ENCODE data around the gene PLSCR3. TPM values are rescaled to one million over a fixed set of nuclear protein-coding genes. Genes with fewer than 3 reads are reported as not detected.

The PLSCR3 gene
- total RNA-seq, 2 experiments from 2014 or later = 149 to 156 TPM

GRCh38 chr17:7348478-7349242 is 45.7 kb downstream of the PLSCR3 start:
- Mint-ChIP-seq H3K27ac (no peak overlapping the region), H3K9me3 (no peaks in the 10 kb centered on the region), H3K36me3 (ENCODE audit: low read depth) (peaks cover 70% of the 10 kb centered on the region), H3K27me3 (no peaks in the 10 kb centered on the region), H3K4me1 (peaks cover 50% of the 10 kb centered on the region), H3K4me3 (no peak overlapping the region)
- ChIA-PET POLR2A (interaction anchor here (1.1 to 5.9 kb wide), 13 partner anchors 10 to 225 kb away, joined by 3 to 86 read pairs (median 4); partner anchors contain the start of genes ACAP1, GPS2 and NEURL4), CTCF (interaction anchor here (1.0 to 3.0 kb wide), 4 partner anchors 12 to 199 kb away, joined by 4 to 20 read pairs (median 9); partner anchors contain the start of genes ACAP1 and NEURL4)
- no peak for DNase-seq

GRCh38 chr17:7347630-7348477 is 46.5 kb downstream of the PLSCR3 start:
- Mint-ChIP-seq H3K4me3 (no peak overlapping the region), H3K4me1 (peaks cover 48% of the 10 kb centered on the region), H3K9me3 (no peaks in the 10 kb centered on the region), H3K27me3 (no peaks in the 10 kb centered on the region), H3K36me3 (ENCODE audit: low read depth) (peaks cover 74% of the 10 kb centered on the region), H3K27ac (no peak overlapping the region)
- ChIA-PET CTCF (interaction anchor here (1.0 to 2.4 kb wide), 3 partner anchors 11 to 200 kb away, joined by 4 to 13 read pairs (median 5); partner anchors contain the start of gene ACAP1), POLR2A (interaction anchor here (0.6 to 5.9 kb wide), 13 partner anchors 9 to 226 kb away, joined by 3 to 86 read pairs (median 4); partner anchors contain the start of genes ACAP1, GPS2 and NEURL4)
- no peak for DNase-seq

- POLR2A ChIA-PET = interaction anchor here (4.3 to 5.9 kb wide), 2 partner anchors 8 to 24 kb away, joined by 16 to 86 read pairs; partner anchors contain the start of gene ACAP1
- Mint-ChIP-seq H3K27me3 (no peaks in the 10 kb centered on the region), H3K4me3 (no peak overlapping the region), H3K9me3 (no peaks in the 10 kb centered on the region), H3K27ac (no peak overlapping the region), H3K36me3 (ENCODE audit: low read depth) (peaks cover 74% of the 10 kb centered on the region), H3K4me1 (peaks cover 43% of the 10 kb centered on the region)
- DNase-seq = no peak
- CTCF ChIA-PET = interaction anchor here (2.1 to 3.1 kb wide), 2 partner anchors 11 to 17 kb away, joined by 4 to 18 read pairs; partner anchors contain the start of gene ACAP1
These were observed 47.3 kb downstream of the PLSCR3 start for GRCh38 chr17:7346761-7347614.

GRCh38 chr17:7343250-7343649 is 51.1 kb downstream of the PLSCR3 start:
- no peaks in the 10 kb centered on the region for H3K9me3 Mint-ChIP-seq
- CTCF ChIA-PET = interaction anchor here (0.6 kb wide), 1 partner anchor 262 kb away, joined by 4 read pairs; no protein-coding TSS in a partner anchor

GRCh38 chr17:7341842-7342241 is 52.5 kb downstream of the PLSCR3 start:
- POLR2A ChIA-PET = interaction anchor here (6.7 kb wide), 1 partner anchor 7 kb away, joined by 86 read pairs; no protein-coding TSS in a partner anchor
- Mint-ChIP-seq H3K9me3 (no peaks in the 10 kb centered on the region), H3K27ac (no peak overlapping the region), H3K36me3 (ENCODE audit: low read depth) (peaks cover 72% of the 10 kb centered on the region), H3K4me1 (peaks cover 36% of the 10 kb centered on the region), H3K4me3 (no peak overlapping the region), H3K27me3 (no peaks in the 10 kb centered on the region)
- CTCF ChIA-PET = interaction anchor here (0.9 kb wide), 1 partner anchor 12 kb away, joined by 3 read pairs; no protein-coding TSS in a partner anchor
- DNase-seq = no peak

More at GRCh38 chr17:7343250-7343649, 51.1 kb downstream of the PLSCR3 start:
- Mint-ChIP-seq H3K36me3 (ENCODE audit: low read depth) (peaks cover 69% of the 10 kb centered on the region), H3K27me3 (no peaks in the 10 kb centered on the region), H3K4me3 (no peak overlapping the region), H3K27ac (no peak overlapping the region), H3K4me1 (peaks cover 34% of the 10 kb centered on the region)
- no peak for DNase-seq
- POLR2A ChIA-PET = interaction anchor here (0.9 to 3.5 kb wide), 3 partner anchors 14 to 140 kb away, joined by 3 to 18 read pairs (median 4); partner anchors contain the start of gene NEURL4

GRCh38 chr17:7340179-7340578 is 54.1 kb downstream of the PLSCR3 start:
- ChIA-PET CTCF (no interaction called here), POLR2A (interaction anchor here (1.6 to 6.7 kb wide), 2 partner anchors 9 to 14 kb away, joined by 4 to 86 read pairs; no protein-coding TSS in a partner anchor)
- no peak for DNase-seq
- no peak overlapping the region for H3K4me3 Mint-ChIP-seq
- H3K36me3 Mint-ChIP-seq (ENCODE audit: low read depth) = peaks cover 61% of the 10 kb centered on the region
- no peaks in the 10 kb centered on the region for H3K27me3 Mint-ChIP-seq
- peaks cover 47% of the 10 kb centered on the region for H3K4me1 Mint-ChIP-seq
- H3K27ac Mint-ChIP-seq = no peak overlapping the region
- no peaks in the 10 kb centered on the region for H3K9me3 Mint-ChIP-seq

Other genes starting within 250 kb of the PLSCR3 start
- under 1 TPM; 0.60 to 0.73 TPM for gene ASGR1, start 215.2 kb downstream of the PLSCR3 start, total RNA-seq
- gene DLG4, start 174.7 kb downstream of the PLSCR3 start, total RNA-seq = 1 to 10 TPM; 5.2 to 5.3 TPM
- gene ACADVL, start 174.6 kb downstream of the PLSCR3 start, total RNA-seq = 100 to 1,000 TPM; 364 to 370 TPM
- 10 to 100 TPM; 47.2 to 49.1 TPM for gene DVL2, start 160.0 kb downstream of the PLSCR3 start, total RNA-seq
- gene PHF23, start 155.1 kb downstream of the PLSCR3 start, total RNA-seq = 10 to 100 TPM; 45.9 to 53.1 TPM
- 100 to 1,000 TPM; 303 to 313 TPM for gene GABARAP, start 152.1 kb downstream of the PLSCR3 start, total RNA-seq
- 100 to 1,000 TPM; 170 to 175 TPM for gene CTDNEP1, start 142.8 kb downstream of the PLSCR3 start, total RNA-seq
- gene ELP5, start 142.3 kb downstream of the PLSCR3 start, total RNA-seq = 10 to 100 TPM; 40.4 to 42.1 TPM
- under 1 TPM; 0.15 to 0.80 TPM for gene CLDN7, start 132.0 kb downstream of the PLSCR3 start, total RNA-seq
- not detected for gene SLC2A4, start 112.8 kb downstream of the PLSCR3 start, total RNA-seq
- 1 to 10 TPM; 1.5 to 1.6 TPM for gene YBX2, start 99.9 kb downstream of the PLSCR3 start, total RNA-seq
- gene EIF5A, start 86.9 kb downstream of the PLSCR3 start, total RNA-seq = 100 to 1,000 TPM; 419 to 420 TPM
- gene GPS2, start 79.2 kb downstream of the PLSCR3 start, total RNA-seq = 10 to 100 TPM; 69.8 to 74.7 TPM
- 10 to 100 TPM; 28.4 to 31.2 TPM for gene NEURL4, start 65.2 kb downstream of the PLSCR3 start, total RNA-seq
- gene ACAP1, start 58.0 kb downstream of the PLSCR3 start, total RNA-seq = 100 to 1,000 TPM; 682 to 709 TPM
- gene KCTD11, start 42.4 kb downstream of the PLSCR3 start, total RNA-seq = 1 to 10 TPM; 5.8 to 5.9 TPM
- gene TMEM95, start 39.4 kb downstream of the PLSCR3 start, total RNA-seq = not detected
- gene TNK1, start 13.4 kb downstream of the PLSCR3 start, total RNA-seq = under 1 TPM; 0.25 to 0.86 TPM
- gene TMEM256, start 9.6 kb upstream of the PLSCR3 start, total RNA-seq = 10 to 100 TPM; 73.2 to 77.0 TPM
- 1 to 10 TPM; 3.2 to 3.7 TPM for gene NLGN2, start 13.3 kb upstream of the PLSCR3 start, total RNA-seq
- gene SPEM1, start 25.8 kb upstream of the PLSCR3 start, total RNA-seq = not detected
- gene SPEM2, start 31.1 kb upstream of the PLSCR3 start, total RNA-seq = not detected
- gene SPEM3, start 34.3 kb upstream of the PLSCR3 start, total RNA-seq = not detected
- 10 to 100 TPM; 18.0 TPM for gene TMEM102, start 40.9 kb upstream of the PLSCR3 start, total RNA-seq
- gene FGF11, start 45.0 kb upstream of the PLSCR3 start, total RNA-seq = 10 to 100 TPM in 1 of 2 experiments, 1 to 10 TPM in 1; 8.9 to 10.8 TPM
- 10 to 100 TPM; 13.0 to 14.6 TPM for gene CHRNB1, start 50.5 kb upstream of the PLSCR3 start, total RNA-seq
- gene ZBTB4, start 85.1 kb upstream of the PLSCR3 start, total RNA-seq = 10 to 100 TPM; 27.4 to 27.9 TPM
- not detected for gene SLC35G6, start 86.9 kb upstream of the PLSCR3 start, total RNA-seq
- 100 to 1,000 TPM; 169 to 172 TPM for gene POLR2A, start 89.8 kb upstream of the PLSCR3 start, total RNA-seq
- gene TNFSF12, start 154.5 kb upstream of the PLSCR3 start, total RNA-seq = 10 to 100 TPM; 79.8 to 86.7 TPM
- 1 to 10 TPM; 1.8 to 2.0 TPM for gene TNFSF13, start 164.2 kb upstream of the PLSCR3 start, total RNA-seq
- 10 to 100 TPM; 37.6 to 39.9 TPM for gene SENP3, start 167.4 kb upstream of the PLSCR3 start, total RNA-seq
- 10 to 100 TPM; 34.5 to 36.0 TPM for gene CD68, start 185.1 kb upstream of the PLSCR3 start, total RNA-seq
- 10 to 100 TPM; 54.1 to 58.6 TPM for gene MPDU1, start 189.3 kb upstream of the PLSCR3 start, total RNA-seq
- gene SOX15, start 195.6 kb upstream of the PLSCR3 start, total RNA-seq = under 1 TPM; 0.30 to 0.40 TPM
- gene FXR2, start 220.4 kb upstream of the PLSCR3 start, total RNA-seq = 10 to 100 TPM; 30.4 to 31.2 TPM
- gene SAT2, start 233.3 kb upstream of the PLSCR3 start, total RNA-seq = 10 to 100 TPM; 36.2 to 37.9 TPM
- gene SHBG, start 235.6 kb upstream of the PLSCR3 start, total RNA-seq = not detected